Effector CD8-positive, alpha-beta T cell (primary cell): Measurements from ENCODE around the gene PLLP.

Experiments
- DNase-seq: peaks from one replicate; lab custom pipeline; 2025; lab: John Stamatoyannopoulos, UW

The PLLP gene

DNA sequence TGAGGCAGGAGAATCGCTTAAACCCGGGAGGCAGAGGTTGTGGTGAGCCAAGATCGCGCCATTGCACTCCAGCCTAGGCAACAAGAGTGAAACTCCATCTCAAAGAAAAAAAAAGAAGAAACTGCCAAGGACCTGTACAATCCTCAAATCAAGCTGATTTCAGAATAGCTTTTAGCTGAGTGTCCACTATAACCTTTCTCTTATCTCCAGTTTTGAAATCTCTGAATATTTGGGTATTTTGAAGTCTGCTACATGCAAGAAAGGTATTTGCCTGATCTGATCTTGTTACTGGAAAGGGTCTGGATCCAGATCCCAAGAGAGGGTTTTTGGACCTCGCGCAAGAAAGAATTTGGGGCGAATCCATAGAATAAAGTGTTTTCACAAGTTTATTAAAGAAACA is 58.5 kb downstream of the PLLP start:
- DNase-seq: no peak

DNA sequence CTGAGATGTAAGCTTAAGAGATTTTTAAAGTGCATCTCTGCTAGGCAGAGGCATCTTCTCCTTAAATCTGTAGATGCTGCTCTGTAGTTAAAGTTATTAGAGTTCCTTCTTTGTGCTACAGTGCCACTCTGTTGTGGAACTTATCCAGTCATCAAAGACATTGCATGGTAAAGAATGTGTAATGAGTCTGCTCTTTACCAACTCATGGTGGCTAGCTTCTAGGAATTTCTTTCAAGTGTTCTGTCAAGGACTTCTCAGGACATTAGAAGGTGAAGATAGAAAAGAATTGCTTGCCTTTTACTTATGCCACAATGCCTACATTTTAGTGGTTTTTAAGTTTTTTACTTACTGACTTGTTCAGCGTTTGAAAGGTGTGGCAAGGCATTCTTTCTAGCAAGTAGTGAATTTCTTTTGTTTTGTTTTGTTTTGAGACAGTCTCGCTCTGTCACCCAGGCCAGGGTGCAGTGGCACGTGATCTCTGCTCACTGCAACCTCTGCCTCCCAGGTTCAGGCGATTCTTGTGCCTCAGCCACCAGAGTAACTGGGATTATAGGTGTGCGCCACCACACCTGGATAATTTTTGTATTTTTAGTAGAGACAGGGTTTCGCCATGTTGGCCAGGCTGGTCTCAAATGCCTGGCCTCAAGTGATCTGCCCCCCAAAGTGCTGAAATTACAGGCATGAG is 59.7 kb downstream of the PLLP start:
- DNase-seq: no peak

DNA sequence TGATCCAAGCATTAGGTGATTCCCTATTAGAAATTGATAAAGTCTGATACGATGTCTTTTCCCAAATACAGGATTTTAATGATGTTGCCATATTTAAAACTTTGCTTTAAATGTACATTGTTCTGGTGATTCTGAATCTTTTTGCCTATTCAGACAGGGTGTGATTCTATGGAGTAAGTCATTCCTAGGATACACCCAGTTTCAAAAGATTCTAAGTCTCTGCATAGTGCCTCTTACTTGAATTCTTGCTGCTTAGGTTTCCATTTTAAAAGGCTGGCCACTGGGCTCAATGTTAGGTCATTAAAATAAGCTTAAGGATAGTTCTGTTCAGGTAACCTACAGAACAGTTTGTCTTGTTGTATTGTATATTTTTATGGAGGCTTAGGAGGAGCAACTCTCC is 61.4 kb downstream of the PLLP start:
- DNase-seq: no peak

DNA sequence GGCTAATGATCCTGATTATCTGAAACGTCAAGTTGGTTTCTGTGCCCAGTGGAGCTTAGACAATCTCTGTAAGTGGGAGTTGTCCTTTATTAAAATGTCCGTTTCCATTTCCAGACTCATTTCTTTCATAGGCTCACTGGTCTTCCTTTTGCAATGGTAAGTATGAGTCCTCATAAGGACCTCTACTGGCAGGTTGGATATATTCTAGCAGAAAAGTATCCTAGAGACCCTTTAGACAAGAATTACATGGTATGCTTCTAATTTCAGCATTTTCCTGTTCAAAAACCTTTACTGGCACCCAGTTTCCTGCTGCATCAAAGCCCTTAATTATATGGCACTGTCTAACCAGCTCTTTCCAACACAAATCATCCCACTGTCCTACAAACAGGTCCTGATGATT is 67.5 kb downstream of the PLLP start:
- DNase-seq: no peak

DNA sequence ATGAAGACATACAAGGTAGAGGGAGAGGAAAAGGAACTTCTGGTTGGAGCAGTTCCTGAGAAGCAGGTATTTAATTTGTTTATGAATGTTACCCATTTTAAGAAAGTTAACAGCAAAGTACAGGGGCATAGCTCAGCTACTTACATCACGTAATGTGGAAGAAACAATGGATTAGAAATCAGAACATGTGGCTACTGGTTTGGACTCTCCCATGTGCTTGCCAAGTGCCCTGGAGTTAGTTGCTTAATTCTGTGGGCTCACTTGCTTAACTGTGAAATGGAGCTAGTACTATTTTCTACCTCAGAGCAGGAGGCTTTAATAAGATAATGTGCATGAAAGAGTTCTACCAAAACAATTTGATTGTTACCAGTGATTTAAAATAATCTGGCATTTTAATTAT is 71.0 kb downstream of the PLLP start:
- no peak for DNase-seq

DNA sequence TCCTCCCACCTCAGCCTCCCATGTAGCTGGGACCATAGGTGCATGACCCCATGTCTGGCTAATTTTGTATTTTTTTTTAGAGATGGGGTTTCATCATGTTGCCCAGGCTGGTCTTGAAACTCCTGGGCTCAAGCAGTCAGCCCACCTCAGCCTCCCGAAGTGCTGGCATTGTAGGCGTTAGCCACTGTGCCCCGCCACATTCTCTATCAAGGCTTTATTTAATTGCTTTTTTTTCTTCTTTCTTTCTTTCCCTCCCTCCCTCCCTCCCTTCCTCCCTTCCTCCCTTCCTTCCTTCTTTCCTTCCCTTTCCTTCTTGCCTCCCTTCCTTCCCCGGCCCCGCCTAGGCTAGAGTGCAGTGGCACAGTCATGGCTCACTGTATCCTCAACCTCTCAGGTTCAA is 74.7 kb downstream of the PLLP start:
- DNase-seq: no peak

DNA sequence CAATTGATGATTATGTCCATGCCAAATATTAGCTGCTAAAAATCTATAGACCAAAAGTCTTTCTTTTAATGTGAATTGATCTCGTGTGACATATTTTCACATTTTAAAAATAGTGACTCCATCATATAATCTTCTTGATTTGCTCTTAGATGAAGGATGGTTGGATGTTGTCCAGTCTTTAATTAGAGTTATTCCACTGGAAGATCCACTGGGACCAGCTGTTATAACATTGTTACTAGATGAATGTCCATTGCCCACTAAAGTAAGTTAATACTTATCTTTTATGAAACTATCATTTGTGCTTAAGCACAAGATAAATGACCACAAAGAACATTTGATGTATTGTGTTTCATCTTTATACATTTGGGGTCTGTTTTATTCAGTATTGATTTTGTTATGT is 75.5 kb downstream of the PLLP start:
- DNase-seq: no peak
